ENCODE results near the gene KIF3C.
"Not testable (repeated sequence)": the region's sequence is repeated elsewhere in the genome, so short reads cannot be mapped to it uniquely, and the experiment has no call there.

Gene KIF3C

DNA sequence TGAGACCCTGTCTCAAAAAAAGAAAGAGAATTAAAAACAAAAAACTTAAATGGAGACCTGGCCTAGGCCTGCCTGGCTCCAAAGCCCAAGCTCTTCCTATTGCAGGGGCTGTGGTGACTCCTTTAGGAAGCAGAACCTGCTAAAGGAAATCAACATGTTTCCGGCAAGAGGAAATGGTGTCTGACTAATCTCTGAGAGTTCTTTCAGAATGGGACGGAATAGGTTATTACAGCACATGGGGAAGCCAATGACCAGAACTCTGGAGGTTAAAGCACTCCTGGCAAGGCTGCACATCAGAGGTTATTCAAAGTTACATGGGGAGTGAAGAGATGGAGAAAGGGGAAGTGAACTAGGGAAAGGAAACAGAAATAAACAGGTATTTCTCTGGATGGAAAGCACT is 21.4 kb downstream of the KIF3C start:
- no peak for DNase-seq (ENCODE audit: low read depth, low spot score)

DNA sequence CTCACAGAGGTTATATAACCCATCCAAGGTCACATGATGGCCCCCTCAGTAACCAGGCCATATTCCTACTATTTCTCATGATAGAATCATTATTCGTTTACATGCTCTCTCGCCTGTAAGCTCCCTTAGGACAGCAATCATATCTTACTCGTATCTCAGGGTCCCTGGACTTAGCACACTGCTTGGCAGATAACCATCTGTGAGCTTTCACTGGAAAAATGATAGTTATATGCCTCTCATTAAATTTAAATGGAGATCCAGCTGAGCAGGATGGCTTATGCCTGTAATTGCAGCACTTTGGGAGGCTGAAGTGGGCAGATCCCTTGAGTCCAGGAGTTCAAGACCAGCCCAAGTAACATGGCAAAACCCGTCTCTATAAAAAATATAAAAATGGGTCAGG is 21.9 kb downstream of the KIF3C start:
- DNase-seq (ENCODE audit: low read depth, low spot score), result no peak

GRCh38 chr2:25958611-25959010 is 23.7 kb downstream of the KIF3C start:
- DNase-seq (ENCODE audit: low read depth, low spot score), result not testable (repeated sequence)

- DNase-seq (ENCODE audit: low read depth, low spot score), result no peak
Measured at GRCh38 chr2:25957743-25958142, 24.6 kb downstream of the KIF3C start.

GRCh38 chr2:25955869-25956535 is 26.3 kb downstream of the KIF3C start:
- DNase-seq (ENCODE audit: low read depth, low spot score), result no peak

DNA sequence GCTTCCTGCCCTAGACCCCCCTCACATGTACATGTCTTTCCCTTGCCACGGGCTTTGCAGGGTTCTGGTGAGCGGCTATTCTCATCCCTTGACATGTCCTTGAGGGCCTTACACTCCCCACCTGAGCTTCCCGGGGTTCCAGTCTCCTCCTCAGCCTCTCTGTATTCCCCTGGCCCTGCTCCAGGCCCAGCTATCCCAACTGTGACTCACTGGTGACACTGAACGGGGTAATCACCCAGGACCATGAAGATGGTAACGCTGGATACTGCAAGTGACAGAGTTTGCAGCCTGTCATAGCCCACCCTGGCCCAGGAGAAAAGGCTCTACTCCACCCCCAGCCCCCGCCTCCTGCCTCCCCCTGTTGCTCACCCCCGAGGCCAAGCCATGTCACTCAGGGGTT is 27.3 kb downstream of the KIF3C start:
- peak; percentile 38 for DNase-seq (ENCODE audit: low read depth, low spot score)

DNA sequence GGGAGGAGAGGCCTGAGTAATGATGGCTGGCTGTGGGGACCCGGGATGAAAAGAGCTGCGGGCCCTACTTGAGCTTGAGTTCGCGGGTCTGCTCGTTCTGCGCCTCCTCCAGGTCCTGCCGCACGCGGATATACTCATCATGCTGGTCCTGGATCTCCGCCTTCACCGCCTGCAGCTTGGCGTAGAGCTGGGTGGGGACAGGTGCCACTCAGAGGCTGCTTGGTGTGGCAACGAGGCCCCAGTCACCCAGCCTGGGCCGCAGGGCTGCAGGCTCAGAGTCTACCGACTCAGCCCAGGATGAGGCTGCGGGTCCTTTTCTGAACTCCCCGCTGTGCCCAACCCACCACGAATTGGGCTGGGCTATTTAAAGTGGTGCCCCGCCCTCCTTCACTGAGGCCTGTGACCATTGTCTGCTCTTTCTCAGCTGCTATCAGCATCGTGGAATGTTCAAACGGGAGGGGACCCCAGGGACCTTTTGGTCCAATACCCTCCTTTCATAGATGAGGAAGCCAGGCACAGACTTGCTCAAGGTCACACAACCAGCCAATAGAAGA is 28.0 kb downstream of the KIF3C start:
- no peak for DNase-seq (ENCODE audit: low read depth, low spot score)

- peak; percentile 92 for DNase-seq (ENCODE audit: low read depth, low spot score)
Measured at GRCh38 chr2:25951071-25951547, 31.2 kb downstream of the KIF3C start.

- DNase-seq (ENCODE audit: low read depth, low spot score), result no peak
Measured at GRCh38 chr2:25948437-25948836, 33.9 kb downstream of the KIF3C start.

GRCh38 chr2:25941042-25941441 is 41.3 kb downstream of the KIF3C start:
- no peak for DNase-seq (ENCODE audit: low read depth, low spot score)

GRCh38 chr2:25939257-25939668 is 43.0 kb downstream of the KIF3C start:
- no peak for DNase-seq (ENCODE audit: low read depth, low spot score)

- no peak for DNase-seq (ENCODE audit: low read depth, low spot score)
Measured at GRCh38 chr2:25938345-25938744, 44.0 kb downstream of the KIF3C start.

DNA sequence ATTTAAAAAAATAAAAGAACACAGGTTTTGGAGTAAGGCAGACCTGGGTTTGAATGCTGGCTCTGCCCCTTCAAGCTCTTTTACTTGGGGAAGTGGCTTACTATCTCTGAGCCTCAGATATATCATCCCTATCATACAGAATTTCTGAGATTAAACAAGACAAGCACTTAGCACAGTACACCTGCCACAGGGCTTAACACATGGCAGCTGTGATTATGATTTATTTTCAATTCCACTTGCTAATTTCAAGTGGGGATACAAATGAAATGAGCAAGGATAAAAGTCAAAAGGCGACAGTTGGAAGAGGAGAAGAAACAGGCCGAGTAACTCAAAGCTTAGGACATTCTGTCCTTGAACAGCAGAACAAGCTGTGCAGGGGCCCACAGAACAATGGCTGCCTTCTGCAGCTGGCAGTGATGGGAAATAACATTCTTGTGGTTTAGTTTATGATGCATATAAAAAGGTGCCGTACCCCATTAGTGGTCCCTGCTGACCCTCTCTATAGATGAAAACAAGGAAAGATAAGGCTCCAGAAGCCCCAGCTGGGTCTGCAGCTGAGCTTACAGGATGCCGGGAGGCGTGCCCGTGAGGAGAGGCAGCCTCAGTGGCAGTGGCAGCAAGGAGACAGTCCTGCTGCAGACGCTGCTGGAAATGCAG is 45.3 kb downstream of the KIF3C start:
- DNase-seq (ENCODE audit: low read depth, low spot score), result peak; percentile 47

DNA sequence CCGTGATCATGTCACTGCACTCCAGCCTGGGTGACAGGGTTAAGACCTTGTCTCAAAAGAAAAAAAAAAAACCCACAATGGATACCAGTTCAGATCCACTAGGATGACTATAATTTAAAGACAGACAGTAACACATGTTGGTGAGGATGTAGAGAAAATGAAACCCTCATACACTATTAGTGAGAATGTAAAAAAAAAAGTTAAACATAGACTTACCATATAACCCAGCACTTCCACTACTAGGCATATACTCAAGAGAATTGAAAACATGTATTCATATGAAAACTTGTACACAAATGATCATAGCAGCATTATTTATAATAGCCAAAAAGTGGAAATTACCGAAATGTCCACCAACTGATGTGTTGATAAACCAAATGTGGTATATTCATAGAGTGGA is 48.7 kb downstream of the KIF3C start:
- no peak for DNase-seq (ENCODE audit: low read depth, low spot score)

GRCh38 chr2:25929789-25930473 is 52.4 kb downstream of the KIF3C start:
- DNase-seq (ENCODE audit: low read depth, low spot score), result no peak

GRCh38 chr2:25928668-25929067 is 53.6 kb downstream of the KIF3C start:
- DNase-seq (ENCODE audit: low read depth, low spot score), result no peak

DNA sequence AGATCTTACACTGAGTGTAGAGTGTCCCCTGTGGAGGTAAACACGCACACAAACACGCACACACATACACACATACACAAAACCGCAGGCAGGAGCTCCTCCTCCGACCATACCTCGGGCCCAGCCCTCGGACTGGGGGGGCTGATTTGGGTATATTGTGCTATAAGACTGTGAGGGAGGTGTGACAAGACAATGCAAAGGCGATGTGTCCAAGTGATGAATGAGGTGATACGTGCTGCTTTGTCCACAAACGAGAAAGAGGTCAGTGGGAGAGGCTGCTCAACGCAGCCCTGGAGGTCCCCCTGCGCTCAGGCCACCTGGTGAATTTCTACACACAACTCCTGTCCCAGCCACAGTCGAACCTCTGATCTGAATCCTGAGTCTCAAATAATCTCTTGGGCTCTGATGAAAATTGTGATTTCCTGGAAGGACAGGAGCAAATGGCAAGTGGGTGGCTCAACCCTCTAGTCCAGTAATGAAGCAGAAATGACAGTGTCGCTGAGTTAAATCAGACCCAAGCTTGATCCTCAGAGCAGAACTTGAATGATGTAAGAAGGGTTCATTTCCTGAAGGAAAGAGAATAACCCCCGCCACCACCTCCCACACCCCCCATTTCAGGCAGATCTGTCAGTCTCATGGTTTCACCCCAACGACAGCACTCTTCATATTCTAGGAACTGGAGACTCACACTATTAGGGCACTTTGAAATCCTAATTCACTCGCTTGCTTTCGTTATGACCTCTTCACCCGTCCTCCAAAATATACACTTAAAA is 55.1 kb downstream of the KIF3C start:
- no peak for DNase-seq (ENCODE audit: low read depth, low spot score)

DNA sequence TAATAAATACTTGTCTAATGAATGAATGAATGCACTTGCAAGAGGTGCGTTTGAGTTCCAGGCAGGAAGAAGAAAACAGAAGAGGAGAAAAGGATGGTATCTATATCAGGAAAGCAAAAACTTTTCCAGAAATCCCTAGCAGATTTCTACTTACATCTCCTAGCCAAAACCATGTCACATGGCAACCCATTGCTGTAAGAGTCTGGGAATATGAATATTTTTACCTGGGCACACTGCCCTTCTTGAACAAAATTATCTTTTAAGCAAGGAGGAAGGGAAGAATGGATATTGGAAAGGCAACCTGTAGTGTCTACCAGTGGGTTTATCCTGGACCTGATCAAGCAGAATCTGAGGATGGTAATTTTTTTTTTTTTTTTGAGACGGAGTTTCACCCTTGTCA is 59.8 kb downstream of the KIF3C start:
- DNase-seq (ENCODE audit: low read depth, low spot score), result no peak

- no peak for DNase-seq (ENCODE audit: low read depth, low spot score)
Measured at GRCh38 chr2:25920786-25921415, 61.4 kb downstream of the KIF3C start.

- DNase-seq (ENCODE audit: low read depth, low spot score), result peak; percentile 20
Measured at GRCh38 chr2:25920336-25920735, 62.0 kb downstream of the KIF3C start.

- DNase-seq (ENCODE audit: low read depth, low spot score), result no peak
Measured at GRCh38 chr2:25917832-25918231, 64.5 kb downstream of the KIF3C start.

Data from astrocyte of the hippocampus (primary cell).